Astrocyte of the cerebellum (primary cell): ENCODE measurements around the gene POLG.

Source experiments
- DNase-seq: peaks from one replicate; pipeline ENCODE4 v3.0.0-alpha.2; 2011; ENCODE audit warnings: low read depth
- H3K4me3 ChIP-seq: 2 replicates; pipeline ENCODE4 v1.5.1; 2011; ENCODE audit warnings: mild to moderate bottlenecking, low read depth, low read length, moderate library complexity
- in situ Hi-C: cut with HindIII; loops from 2 replicates; pipeline ENCODE4 v1.10.0; 2017; ENCODE audit warnings: low sequenced_read_pairs
- TF ChIP-seq, protein P1 (sequence below): IDR thresholded peaks from 2 replicates; pipeline ENCODE4 v1.5.1; 2012; ENCODE audit warnings: low read length, low read depth, moderate library complexity, mild to moderate bottlenecking; ENCODE audit errors: missing control alignments

The POLG gene

DNA sequence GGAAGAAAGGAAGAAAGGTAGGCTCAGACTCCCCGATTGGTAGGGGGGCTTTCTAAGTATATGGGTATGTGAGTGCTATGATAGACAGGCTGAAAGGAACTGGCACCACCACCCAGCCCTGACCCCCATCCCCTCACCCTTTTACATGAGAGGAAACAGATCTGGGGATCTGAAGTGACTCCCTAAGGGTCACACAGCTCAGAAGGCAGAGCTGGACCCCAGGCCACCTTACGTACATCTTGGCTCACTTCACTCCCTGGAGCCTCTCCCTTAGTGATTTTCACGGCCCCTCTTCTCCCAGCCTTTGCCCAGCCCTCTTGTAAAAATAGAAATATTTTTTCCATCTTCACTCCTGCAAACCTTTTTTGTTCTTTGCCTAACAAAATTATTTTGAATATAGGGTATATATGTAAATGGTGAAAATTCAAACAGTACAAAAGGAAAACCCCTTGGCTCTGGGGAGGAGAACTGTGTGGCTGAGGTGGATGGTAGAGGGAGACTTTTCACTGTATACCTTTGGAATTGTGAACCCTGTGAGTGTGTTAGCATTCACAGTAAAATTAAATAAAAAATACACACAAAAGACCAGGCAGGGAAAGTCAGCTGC lies 34.8 kb upstream of the POLG start:
- TF ChIP-seq, protein P1, sequence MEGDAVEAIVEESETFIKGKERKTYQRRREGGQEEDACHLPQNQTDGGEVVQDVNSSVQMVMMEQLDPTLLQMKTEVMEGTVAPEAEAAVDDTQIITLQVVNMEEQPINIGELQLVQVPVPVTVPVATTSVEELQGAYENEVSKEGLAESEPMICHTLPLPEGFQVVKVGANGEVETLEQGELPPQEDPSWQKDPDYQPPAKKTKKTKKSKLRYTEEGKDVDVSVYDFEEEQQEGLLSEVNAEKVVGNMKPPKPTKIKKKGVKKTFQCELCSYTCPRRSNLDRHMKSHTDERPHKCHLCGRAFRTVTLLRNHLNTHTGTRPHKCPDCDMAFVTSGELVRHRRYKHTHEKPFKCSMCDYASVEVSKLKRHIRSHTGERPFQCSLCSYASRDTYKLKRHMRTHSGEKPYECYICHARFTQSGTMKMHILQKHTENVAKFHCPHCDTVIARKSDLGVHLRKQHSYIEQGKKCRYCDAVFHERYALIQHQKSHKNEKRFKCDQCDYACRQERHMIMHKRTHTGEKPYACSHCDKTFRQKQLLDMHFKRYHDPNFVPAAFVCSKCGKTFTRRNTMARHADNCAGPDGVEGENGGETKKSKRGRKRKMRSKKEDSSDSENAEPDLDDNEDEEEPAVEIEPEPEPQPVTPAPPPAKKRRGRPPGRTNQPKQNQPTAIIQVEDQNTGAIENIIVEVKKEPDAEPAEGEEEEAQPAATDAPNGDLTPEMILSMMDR: no peak
- DNase-seq: no peak
- in situ Hi-C loops: no loop called here
- H3K4me3 ChIP-seq: no peak overlapping the region

DNA sequence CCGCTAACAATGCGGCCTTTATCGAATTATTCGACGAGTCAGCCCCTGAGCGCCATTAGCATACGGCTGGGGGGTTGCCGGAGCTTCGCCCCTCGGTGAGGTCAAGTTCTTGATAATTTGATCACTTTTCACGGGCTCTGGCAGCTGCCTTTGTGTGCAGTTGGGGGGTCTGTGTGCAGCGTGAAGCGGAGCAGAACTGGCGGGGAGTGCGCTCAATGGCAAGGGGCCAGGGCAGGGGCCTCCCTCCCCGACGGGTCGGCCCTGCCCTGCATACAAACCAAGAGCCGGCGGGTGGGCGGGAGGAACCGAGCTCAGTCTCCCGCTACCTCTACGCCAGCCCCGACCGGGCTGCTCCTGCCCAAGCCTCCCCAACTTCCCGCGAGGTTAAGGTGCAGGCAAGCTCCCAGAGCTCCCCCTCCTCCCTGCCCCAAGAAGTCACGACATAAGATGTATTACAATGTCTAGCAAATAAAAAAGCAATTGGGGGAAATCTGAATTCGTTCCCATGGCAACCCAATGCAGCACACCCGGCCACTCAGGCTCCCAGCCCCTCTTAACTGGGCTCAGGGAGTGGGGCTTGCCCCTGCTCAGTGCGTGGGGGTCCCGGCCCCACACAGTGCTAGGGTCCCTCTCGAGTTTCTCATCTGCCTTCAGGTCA lies 34.1 kb upstream of the POLG start:
- no peak overlapping the region for H3K4me3 ChIP-seq
- in situ Hi-C loops: no loop called here
- DNase-seq: no peak
- TF ChIP-seq, protein P1: no peak

DNA sequence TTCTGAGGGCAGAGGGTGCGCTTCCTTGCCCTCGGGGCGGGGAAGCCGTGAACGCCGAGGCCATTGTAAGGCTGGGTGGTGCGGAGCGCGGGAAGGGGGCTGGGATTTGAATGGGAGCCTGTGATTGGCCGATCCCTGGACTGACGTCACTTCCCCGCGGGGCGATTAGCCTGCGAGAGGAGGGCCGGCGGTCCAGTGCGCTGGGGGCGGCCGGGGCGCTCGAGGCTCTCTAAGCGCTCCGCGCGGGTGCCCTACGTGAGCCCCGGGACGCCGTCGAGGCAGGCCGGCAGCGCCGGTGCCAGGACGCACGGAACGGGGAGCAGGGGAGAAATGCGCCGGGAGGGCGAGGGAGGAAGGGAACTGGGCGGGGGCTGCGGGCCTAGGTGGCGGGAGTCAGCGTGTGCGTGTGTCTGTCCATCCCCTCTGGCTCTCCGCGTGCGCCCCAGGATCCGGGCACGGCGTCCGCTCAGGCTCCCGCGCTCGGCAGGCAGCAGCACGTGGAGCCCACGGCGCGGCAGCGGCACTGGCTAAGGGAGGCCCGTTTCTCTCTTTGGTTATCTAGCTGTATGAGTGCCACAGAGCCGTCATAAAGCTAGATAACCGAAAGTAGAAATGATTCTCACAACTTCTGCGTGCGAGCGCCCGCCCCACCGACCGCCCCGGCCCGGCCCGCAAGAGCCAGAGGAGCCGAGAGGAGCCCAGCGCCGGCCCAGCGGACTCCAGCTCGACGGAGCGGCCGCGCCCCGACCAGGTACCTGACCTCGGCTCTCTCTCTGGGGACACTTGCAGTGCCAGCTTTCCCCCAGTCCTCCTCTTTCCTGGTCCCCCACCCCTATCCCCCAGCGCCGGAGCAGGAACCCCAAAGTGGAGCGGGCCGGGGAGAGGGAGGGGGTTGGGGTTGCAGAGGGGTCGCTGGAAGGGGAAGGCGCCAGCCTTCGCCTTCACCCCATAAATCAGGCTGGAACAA lies 33.1 kb upstream of the POLG start:
- TF ChIP-seq, protein P1: no peak
- no peak overlapping the region for H3K4me3 ChIP-seq
- in situ Hi-C loops: no loop called here
- no peak for DNase-seq

DNA sequence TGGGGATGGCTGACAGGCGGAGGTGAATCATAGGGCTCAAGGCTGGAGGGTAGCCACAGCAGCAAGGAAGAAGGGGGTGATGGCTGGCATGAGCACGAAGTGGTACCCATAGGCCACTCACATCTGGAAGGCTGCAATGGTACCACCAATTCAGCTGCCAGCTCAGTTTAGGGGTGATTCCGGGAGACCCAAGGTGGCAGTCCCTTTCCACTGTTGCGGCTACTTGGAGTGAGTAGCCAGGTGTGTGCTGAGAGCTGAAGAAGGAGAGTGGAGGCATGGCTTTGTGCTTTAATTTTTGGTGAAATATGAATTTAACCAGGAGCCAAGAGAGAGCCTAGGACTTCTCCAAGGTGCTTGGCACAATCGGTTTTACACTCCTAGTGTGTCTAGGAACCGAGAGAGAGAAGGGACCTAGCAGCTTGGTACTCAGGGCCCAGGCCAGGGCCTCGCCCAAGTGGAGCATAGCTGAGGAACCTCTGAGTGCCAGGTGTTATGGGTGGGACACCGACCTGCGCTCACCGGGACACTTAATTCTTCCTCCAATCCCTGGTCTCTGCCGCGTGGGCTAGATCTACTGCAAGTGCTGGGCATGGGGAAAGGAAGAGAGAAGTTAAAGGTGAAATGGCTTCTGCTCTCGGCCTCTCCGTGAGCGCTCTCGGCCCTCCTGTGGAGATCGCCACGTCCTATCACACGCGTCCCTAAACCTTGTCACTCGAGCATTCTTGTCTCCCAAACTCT lies 32.2 kb upstream of the POLG start:
- H3K4me3 ChIP-seq: no peak overlapping the region
- TF ChIP-seq, protein P1: no peak
- no peak for DNase-seq
- in situ Hi-C loops: no loop called here

DNA sequence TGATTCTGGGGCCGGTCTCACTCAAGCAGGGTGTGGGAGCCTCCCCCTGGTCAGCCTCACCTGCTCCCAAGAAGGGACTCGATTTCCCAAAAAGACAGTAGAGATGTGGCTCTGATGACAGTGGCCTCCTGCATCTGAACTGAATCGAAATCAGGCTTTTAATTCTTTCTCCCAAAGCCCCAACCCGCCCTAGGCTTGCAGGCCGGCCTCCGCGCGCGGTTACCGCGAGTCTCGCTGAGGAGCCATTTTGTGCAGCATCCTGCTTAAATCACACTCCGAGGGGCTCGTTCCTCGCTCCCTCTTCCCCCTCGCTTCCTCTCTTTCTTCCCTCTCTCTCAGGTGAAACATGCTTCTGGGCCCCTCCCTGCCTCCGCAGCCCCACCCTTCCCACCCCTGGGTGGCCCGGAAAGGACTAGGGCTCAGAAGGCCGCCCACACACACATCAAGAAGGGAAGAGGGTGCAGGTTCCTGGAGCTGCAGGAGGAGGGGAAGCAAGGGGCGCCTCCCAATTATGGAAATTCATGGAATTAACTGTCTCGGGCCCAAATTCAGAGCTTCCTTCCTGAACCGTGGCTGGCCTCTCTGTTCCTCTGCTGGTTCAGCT lies 30.9 kb upstream of the POLG start:
- in situ Hi-C loops: no loop called here
- H3K4me3 ChIP-seq: no peak overlapping the region
- no peak for DNase-seq
- TF ChIP-seq, protein P1: no peak
